Cardiac fibroblast (primary cell): Measurements from ENCODE around the gene PLIN5.

ENCODE experiments used
- DNase-seq, 2 donors: peaks; one replicate each; pipeline versions ENCODE4 v3.0.0 to v3.0.0-alpha.2; 2010; ENCODE audit warnings: low read depth in 2 of 2
- H3K4me3 ChIP-seq, 2 donors: replicated peaks in 1 of 2; 1 replicate in 1 of 2; 2 replicates in 1 of 2; pipeline ENCODE4 v1.5.1; 2011; ENCODE audit warnings: low read depth in 2 of 2, low read length in 2 of 2, mild to moderate bottlenecking in 2 of 2, moderate library complexity in 1 of 2
- CTCF ChIP-seq: IDR thresholded peaks from one replicate; pipeline ENCODE4 v1.5.1; 2011; ENCODE audit warnings: low read depth, mild to moderate bottlenecking, low read length, inconsistent platforms

PLIN5 gene

GRCh38 chr19:4502282-4503131 lies 32.5 kb downstream of the PLIN5 start:
- no peak overlapping the region for H3K4me3 ChIP-seq
- no peak for DNase-seq
- no peak for TF ChIP-seq CTCF

GRCh38 chr19:4501691-4502090 lies 33.3 kb downstream of the PLIN5 start:
- no peak for TF ChIP-seq CTCF
- DNase-seq = no peak
- no peak overlapping the region for H3K4me3 ChIP-seq

- no peak for TF ChIP-seq CTCF
- no peak for DNase-seq
- H3K4me3 ChIP-seq = no peak overlapping the region
Observed at GRCh38 chr19:4500841-4501591, 34.0 kb downstream of the PLIN5 start.

GRCh38 chr19:4499855-4500254 lies 35.2 kb downstream of the PLIN5 start:
- no peak for DNase-seq
- H3K4me3 ChIP-seq = no peak overlapping the region
- TF ChIP-seq CTCF = no peak

- no peak for TF ChIP-seq CTCF
- no peak overlapping the region for H3K4me3 ChIP-seq
- DNase-seq = no peak
Observed at GRCh38 chr19:4499318-4499717, 35.7 kb downstream of the PLIN5 start.

- DNase-seq = no peak
- H3K4me3 ChIP-seq = no peak overlapping the region
- no peak for TF ChIP-seq CTCF
Observed at GRCh38 chr19:4498694-4499093, 36.3 kb downstream of the PLIN5 start.
